A549 (cell line): ENCODE results near the gene PTPN4.

Experiments
- ATOH8 ChIP-seq: fragments of 250-450 bp; sonication (Bioruptor Pico); IDR thresholded peaks from 2 replicates; pipeline ENCODE4 v1.5.0; 2020; ENCODE audit warnings: low read depth, mild to moderate bottlenecking, moderate library complexity
- CTCF ChIP-seq: fragments of >200 bp; sonication (Bioruptor Twin); formaldehyde crosslinking; IDR thresholded peaks from 3 replicates; pipeline ENCODE4 v1.5.1; 2016
- E2F6 ChIP-seq: IDR thresholded peaks from 2 replicates; pipeline ENCODE4 v1.6.1; 2012; ENCODE audit warnings: low read depth, borderline replicate concordance
- EP300 ChIP-seq, 2 experiments: fragments of >200 bp; sonication (Bioruptor Twin); formaldehyde crosslinking; IDR thresholded peaks; 2 replicates in 1 of 2; 3 replicates in 1 of 2; pipeline ENCODE4 v1.6.1; 2016 to 2017
- GATA3 ChIP-seq: IDR thresholded peaks from 2 replicates; pipeline ENCODE4 v1.6.1; 2012; ENCODE audit warnings: borderline replicate concordance
- MAFK ChIP-seq: fragments of 450-650 bp; IDR thresholded peaks from 2 replicates; pipeline ENCODE4 v1.6.1; 2014; ENCODE audit not compliant: partially characterized antibody
- MYC ChIP-seq: IDR thresholded peaks from 2 replicates; pipeline ENCODE4 v1.6.1; 2012; ENCODE audit warnings: mild to moderate bottlenecking, inconsistent platforms, low read length, improper control_type of control experiment, borderline replicate concordance
- PBX3 ChIP-seq: IDR thresholded peaks from 2 replicates; pipeline ENCODE4 v1.6.1; 2012
- POLR2A ChIP-seq: IDR thresholded peaks from 2 replicates; pipeline ENCODE4 v1.6.1; 2012; ENCODE audit warnings: mild to moderate bottlenecking, low read length
- RAD21 ChIP-seq, 2 experiments: fragments of >200 bp in 1 of 2; sonication (Bioruptor Twin) in 1 of 2; formaldehyde crosslinking in 1 of 2; IDR thresholded peaks in 1 of 2; conservative IDR thresholded peaks in 1 of 2; 2 replicates in 1 of 2; 3 replicates in 1 of 2; pipeline ENCODE4 v1.6.1; 2012 to 2018; ENCODE audit warnings: inconsistent platforms in 1 of 2
- REST ChIP-seq: fragments of 200-600 bp; sonication (generic); IDR thresholded peaks from 2 replicates; pipeline ENCODE4 v1.6.1; 2016; ENCODE audit warnings: antibody characterized with exemption, mild to moderate bottlenecking, moderate library complexity

- TF ChIP-seq CTCF (no peak), MYC (no peak), ATOH8 (CRISPR knock-in tag) (no peak), REST (no peak), POLR2A (no peak), E2F6 (no peak), GATA3 (no peak), PBX3 (no peak), MAFK (no peak), EP300 (IDR thresholded peaks at IDR 0.05) (no peak), RAD21 (conservative IDR thresholded peaks at IDR 0.05 in 1 of 2, IDR thresholded peaks at IDR 0.05 in 1 of 2) (no peak)
These were observed 60.1 kb downstream of the PTPN4 start for GRCh38 chr2:119819846-119820245.
